SU-DHL-6 (cell line): Measurements from ENCODE around the gene GSS.
"Not testable (repeated sequence)": the region's sequence is repeated elsewhere in the genome, so short reads cannot be mapped to it uniquely, and the experiment has no call there.

Source experiments
- H2AFZ ChIP-seq: fragments of 200-600 bp; sonication (generic); 2 replicates; pipeline ENCODE4 v1.6.1; 2014; ENCODE audit warnings: low read depth, mild to moderate bottlenecking, moderate library complexity, mixed read lengths, antibody characterized with exemption, low read length; ENCODE audit not compliant: severe bottlenecking
- H3F3A ChIP-seq: fragments of 200-600 bp; shearing (Covaris generic); 2 replicates; pipeline ENCODE4 v1.6.0; 2016; ENCODE audit warnings: antibody characterized with exemption, mild to moderate bottlenecking; ENCODE audit not compliant: insufficient read depth
- H3K27ac ChIP-seq: fragments of 200-600 bp; sonication (generic); 2 replicates; pipeline ENCODE4 v1.5.1; 2016; ENCODE audit warnings: low read depth, mild to moderate bottlenecking, low read length, moderate library complexity, mixed read lengths
- H3K27me3 ChIP-seq: fragments of 200-600 bp; sonication (generic), shearing (Covaris generic); 2 replicates; pipeline ENCODE4 v1.6.0; 2014; ENCODE audit warnings: mild to moderate bottlenecking, low read length
- H3K36me3 ChIP-seq: fragments of 200-600 bp; sonication (generic); 2 replicates; pipeline ENCODE4 v1.6.1; 2014; ENCODE audit warnings: mild to moderate bottlenecking, low read length, mixed read lengths
- H3K4me2 ChIP-seq: fragments of 300-600, 200-600 bp; shearing (Covaris generic), sonication (generic); 2 replicates; pipeline ENCODE4 v1.6.0; 2014; ENCODE audit warnings: low read length, low read depth, mild to moderate bottlenecking; ENCODE audit not compliant: poor library complexity, severe bottlenecking
- H3K4me3 ChIP-seq: fragments of 200-600 bp; sonication (generic); 2 replicates; pipeline ENCODE4 v1.5.1; 2014; ENCODE audit warnings: antibody characterized with exemption, low read length, mild to moderate bottlenecking, mixed read lengths; ENCODE audit not compliant: insufficient read depth, poor library complexity, severe bottlenecking
- H3K79me2 ChIP-seq: fragments of 200-600 bp; sonication (generic); 2 replicates; pipeline ENCODE4 v1.6.1; 2014; ENCODE audit warnings: mild to moderate bottlenecking, low read length, moderate library complexity; ENCODE audit not compliant: insufficient read depth
- H3K9ac ChIP-seq: fragments of 200-600 bp; sonication (generic); 2 replicates; pipeline ENCODE4 v1.7.0; 2014; ENCODE audit warnings: mild to moderate bottlenecking, low read length
- H3K9me2 ChIP-seq: fragments of 200-600 bp; sonication (generic); replicated peaks from 2 replicates; pipeline ENCODE4 v1.6.1; 2014; ENCODE audit warnings: low read length; ENCODE audit not compliant: insufficient read depth
- H3K9me3 ChIP-seq: fragments of 200-600 bp; sonication (generic); 2 replicates; pipeline ENCODE4 v1.6.1; 2014; ENCODE audit warnings: low read length, mixed read lengths; ENCODE audit not compliant: insufficient read depth
- H4K20me1 ChIP-seq: fragments of 200-600 bp; sonication (generic); 2 replicates; pipeline ENCODE4 v1.6.1; 2014; ENCODE audit warnings: low read depth, mild to moderate bottlenecking, antibody characterized with exemption, low read length, moderate library complexity, mixed read lengths
- CTCF ChIP-seq: fragments of 200-600 bp; sonication (generic); IDR thresholded peaks from one replicate; pipeline ENCODE4 v1.5.1; 2017; ENCODE audit warnings: antibody characterized with exemption, mild to moderate bottlenecking, low read length, moderate library complexity; ENCODE audit not compliant: insufficient read depth, poor library complexity, severe bottlenecking
- EZH2phosphoT487 ChIP-seq: fragments of 200-600 bp; sonication (generic), shearing (Covaris generic); conservative IDR thresholded peaks from 2 replicates; pipeline ENCODE4 v1.6.1; 2018; ENCODE audit warnings: mild to moderate bottlenecking, antibody characterized with exemption, low read length, moderate library complexity, mixed read lengths

Gene GSS

GRCh38 chr20:34904202-34904621 lies 51.4 kb downstream of the GSS start:
- Histone ChIP-seq H3K36me3 (no peaks in the 10 kb centered on the region), H3K79me2 (no peaks in the 10 kb centered on the region), H2AFZ (no peak overlapping the region), H3K4me2 (no peak overlapping the region), H3F3A (no peaks in the 10 kb centered on the region), H3K4me3 (no peak overlapping the region), H3K27ac (no peak overlapping the region), H3K9me2 (no peaks in the 10 kb centered on the region), H3K9me3 (no peaks in the 10 kb centered on the region), H4K20me1 (no peaks in the 10 kb centered on the region), H3K9ac (no peak overlapping the region), H3K27me3 (no peaks in the 10 kb centered on the region)
- TF ChIP-seq CTCF = no peak
- no peak for TF ChIP-seq EZH2phosphoT487

DNA sequence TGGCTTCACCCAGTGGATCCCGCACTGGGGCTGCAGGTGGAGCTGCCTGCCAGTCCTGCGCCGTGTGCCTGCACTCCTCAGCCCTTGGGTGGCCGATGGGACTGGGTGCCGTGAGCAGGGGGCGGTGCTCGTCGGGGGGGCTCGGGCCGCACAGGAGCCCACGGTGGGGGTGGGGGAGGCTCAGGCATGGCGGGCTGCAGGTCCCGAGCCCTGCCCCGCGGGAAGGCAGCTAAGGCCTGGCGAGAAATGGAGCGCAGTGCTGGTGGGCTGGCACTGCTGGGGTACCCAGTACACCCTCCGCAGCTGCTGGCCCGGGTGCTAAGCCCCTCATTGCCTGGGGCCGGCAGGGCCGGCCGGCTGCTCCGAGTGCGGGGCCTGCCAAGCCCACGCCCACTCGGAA lies 56.9 kb downstream of the GSS start:
- H3F3A ChIP-seq, H3K4me3 ChIP-seq, H3K79me2 ChIP-seq, H3K27me3 ChIP-seq, H3K9me3 ChIP-seq, H2AFZ ChIP-seq, H3K9ac ChIP-seq, H3K4me2 ChIP-seq, H3K36me3 ChIP-seq, H3K27ac ChIP-seq, H4K20me1 ChIP-seq, H3K9me2 ChIP-seq: not testable (repeated sequence)

- H3K9ac ChIP-seq, H3K4me2 ChIP-seq, H3K27ac ChIP-seq, H3K9me3 ChIP-seq, H3K9me2 ChIP-seq, H2AFZ ChIP-seq, H3K79me2 ChIP-seq, H3K27me3 ChIP-seq, H4K20me1 ChIP-seq, H3K36me3 ChIP-seq, H3F3A ChIP-seq, H3K4me3 ChIP-seq: not testable (repeated sequence)
Measured at GRCh38 chr20:34898129-34898528, 57.5 kb downstream of the GSS start.

DNA sequence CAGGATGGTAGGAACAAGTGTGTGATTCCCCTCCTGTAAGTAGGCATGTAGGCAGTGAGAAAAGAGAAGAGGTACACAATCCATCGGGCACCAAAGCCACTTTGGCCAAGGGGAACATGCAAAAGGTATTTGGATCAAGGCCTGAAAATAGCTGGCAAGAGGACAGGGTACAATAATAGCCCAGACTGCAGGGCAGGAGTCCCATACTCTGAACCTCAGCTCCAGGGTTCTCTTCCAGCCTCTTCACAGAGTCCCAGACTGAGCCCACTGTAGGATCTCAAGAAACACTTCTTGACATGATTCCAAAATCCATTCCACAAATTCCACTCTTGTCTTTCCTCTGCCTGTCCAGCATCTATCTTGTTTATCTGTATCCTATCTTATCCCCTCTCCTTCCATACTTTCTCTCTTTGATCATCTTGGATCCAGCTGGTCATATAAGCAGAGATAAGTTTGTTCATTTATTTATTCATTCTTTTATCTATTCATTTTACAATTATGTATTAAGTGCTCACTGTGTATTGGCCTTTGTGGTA lies 59.5 kb downstream of the GSS start:
- Histone ChIP-seq H3K27me3 (no peaks in the 10 kb centered on the region), H2AFZ (no peak overlapping the region), H4K20me1 (no peaks in the 10 kb centered on the region), H3K79me2 (no peaks in the 10 kb centered on the region), H3K9me3 (no peaks in the 10 kb centered on the region), H3K27ac (no peak overlapping the region), H3K9me2 (no peaks in the 10 kb centered on the region), H3K9ac (no peak overlapping the region), H3K36me3 (no peaks in the 10 kb centered on the region), H3K4me3 (no peak overlapping the region), H3K4me2 (no peak overlapping the region), H3F3A (no peaks in the 10 kb centered on the region)
- TF ChIP-seq EZH2phosphoT487 (no peak), CTCF (no peak)
